CD4-positive, alpha-beta T cell treated with Interleukin-12 subunit alpha and Interleukin-12 subunit beta, for 1 hour (primary cell): ENCODE data around the gene ASTN2.

Experiments used
- DNase-seq: peaks from one replicate; pipeline ENCODE4 v3.0.0-alpha.2; 2020

ASTN2 gene

DNA sequence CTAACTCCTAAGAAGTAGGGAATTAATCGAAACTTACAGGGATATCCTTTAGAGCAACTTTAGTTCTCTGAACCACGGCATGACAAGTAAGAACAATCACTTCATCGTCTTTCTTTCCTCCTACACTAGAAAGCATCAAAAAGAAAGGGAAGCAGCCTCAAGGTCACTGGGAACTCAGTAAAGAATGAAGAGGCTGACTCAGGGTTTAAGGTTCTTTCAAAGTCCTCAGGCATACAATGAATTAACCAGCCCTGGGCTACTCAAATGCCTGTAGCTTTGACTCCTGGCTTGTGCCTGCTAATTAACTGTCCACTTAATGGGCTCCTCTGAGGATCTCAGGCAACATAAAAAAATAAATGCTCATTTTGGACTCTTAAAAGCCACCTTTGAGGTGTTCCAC lies 625.8 kb downstream of the ASTN2 start:
- DNase-seq: no peak

DNA sequence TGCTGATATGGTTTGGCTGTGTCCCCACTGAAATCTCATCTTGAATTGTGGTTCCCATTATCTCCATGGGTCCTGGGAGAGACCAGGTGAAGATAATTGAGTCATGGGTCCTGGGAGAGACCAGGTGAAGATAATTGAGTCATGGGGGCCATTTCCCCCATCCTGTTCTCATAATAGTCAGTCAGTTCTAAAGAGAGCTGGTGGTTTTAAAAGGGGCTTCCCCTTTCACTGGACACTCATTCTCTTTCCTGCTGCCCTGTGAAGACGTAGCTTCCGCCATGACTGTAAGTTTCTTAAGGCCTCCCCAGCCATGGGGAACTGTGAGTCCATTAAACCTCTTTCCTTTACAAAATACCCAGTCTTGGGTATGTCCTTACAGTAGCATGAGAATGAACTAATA lies 628.1 kb downstream of the ASTN2 start:
- DNase-seq: no peak

DNA sequence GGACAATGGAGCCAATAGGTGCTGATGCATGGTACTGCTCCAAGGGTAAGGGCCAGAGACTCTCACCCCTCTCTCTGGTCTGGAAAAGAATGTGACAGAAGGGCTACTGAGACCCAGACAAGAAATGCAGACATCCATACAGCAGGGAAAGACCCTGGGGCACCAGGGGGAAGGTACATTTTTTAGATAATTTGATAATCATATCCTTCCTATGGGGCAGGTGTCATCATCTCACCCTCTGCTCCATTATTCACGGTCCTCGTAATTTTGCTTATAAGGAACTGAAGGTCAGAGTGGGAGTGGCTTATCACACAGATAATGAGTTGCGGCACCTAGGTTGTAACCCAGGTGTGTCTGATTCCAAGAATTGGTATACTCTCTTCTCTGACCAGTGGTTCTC lies 637.7 kb downstream of the ASTN2 start:
- DNase-seq: no peak

DNA sequence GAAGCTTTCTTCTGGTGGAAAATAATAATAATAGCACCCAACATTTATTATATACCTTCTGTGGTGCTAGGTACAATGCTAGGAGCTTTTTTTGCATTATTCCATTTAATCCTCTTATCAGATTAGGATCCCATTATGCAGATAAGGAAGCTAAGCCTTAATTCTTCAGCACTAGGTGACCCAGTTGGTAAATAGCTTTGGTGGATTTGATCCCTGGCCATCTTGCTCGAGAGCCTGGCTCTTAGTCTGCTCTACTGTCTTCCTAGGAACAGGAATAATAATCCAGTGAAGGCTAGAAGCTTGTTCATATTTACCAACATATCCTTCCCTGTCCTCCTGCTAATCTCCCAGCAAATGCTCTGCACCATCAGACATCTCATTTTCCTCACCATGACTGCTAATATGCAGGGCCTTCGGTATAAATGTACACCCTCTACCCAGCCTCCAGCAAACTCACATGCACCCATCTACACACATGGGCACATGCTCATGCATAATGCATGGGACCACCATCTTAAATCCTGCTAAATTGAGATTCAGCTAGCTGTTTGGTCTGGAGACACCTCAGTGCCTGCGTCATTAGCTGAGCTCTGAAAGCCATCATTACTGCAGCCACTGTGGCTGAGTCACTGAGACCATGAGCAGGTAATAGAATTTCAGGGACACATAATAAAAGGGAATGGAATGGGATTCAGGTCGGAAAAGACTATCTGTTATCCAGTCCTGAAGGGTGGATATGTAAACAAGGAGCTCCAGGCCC lies 640.3 kb downstream of the ASTN2 start:
- DNase-seq: no peak

DNA sequence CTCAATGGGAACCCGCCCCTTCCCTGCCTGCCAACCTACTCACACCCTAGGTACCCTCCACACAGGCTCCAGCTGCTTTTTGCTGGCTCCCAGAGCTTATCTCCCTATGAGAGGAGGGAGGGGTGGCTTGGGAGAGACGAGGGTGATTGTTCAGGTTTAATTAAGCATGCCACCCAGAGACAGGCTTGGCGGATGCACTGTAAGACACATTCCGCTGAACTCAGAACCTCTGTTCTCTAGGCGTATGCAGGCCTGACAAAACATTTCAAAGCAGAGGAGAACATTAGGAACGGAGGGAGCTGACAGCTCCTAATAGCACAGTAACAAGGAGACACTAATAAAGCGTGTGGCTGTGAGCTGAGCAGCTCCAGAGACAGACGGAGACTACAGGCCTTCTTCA lies 647.6 kb downstream of the ASTN2 start:
- DNase-seq: no peak

DNA sequence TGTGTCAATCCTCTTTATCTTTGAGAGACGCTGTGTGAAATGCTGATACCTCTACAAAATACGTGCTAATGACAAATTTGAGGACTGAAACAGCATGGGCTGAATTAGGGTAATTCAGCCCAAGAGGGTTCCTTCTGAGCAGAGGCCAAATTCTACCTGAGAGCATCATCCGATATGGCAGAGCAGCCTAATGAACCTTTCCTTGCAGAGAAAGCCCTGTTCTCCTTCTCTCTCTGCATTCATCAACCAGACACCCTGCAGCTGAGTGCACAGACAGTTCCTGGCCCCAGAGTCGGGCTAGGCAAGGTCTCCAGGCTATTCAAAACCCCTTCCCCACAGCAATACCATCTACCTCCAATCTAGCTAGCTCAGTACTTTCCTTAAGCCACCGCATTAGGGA lies 649.8 kb downstream of the ASTN2 start:
- no peak for DNase-seq

DNA sequence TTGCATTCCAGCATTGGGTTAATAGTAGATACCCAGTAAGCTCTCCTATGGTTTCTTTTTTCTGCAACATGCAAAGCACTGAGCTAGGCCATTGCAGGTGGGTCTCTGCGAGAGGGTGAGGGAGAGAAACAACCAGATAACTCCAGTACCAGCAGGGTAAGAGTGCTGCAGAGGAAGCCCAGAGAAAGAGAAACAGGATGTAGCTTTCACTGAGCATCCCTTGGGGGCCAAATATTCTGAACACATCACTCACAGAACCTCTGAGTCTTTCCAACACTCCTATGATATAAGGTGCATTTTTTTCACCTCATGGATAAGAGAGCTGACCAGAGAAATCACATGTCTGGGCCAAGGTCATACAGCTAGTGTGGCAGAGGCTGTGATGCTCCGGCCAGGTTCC lies 651.1 kb downstream of the ASTN2 start:
- no peak for DNase-seq

DNA sequence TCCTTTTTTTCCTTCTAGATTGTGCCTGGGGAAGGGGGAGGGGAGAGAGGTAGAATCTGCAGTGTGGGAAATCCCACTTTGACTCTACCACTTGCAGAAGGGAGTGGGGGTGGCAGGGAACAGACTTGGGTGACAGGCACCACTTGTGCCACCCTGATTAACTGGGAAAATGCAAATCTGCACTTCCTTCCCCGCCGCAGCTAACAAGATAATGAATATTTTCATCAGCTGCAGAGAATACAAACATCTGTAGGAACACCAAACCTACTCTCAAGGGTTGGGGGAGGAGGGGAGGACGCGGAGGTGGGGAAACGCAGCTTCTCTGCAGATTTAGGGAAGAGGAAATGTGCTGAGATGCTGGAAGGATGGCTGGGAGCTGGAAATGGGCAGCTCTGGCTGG lies 654.2 kb downstream of the ASTN2 start:
- DNase-seq: no peak

DNA sequence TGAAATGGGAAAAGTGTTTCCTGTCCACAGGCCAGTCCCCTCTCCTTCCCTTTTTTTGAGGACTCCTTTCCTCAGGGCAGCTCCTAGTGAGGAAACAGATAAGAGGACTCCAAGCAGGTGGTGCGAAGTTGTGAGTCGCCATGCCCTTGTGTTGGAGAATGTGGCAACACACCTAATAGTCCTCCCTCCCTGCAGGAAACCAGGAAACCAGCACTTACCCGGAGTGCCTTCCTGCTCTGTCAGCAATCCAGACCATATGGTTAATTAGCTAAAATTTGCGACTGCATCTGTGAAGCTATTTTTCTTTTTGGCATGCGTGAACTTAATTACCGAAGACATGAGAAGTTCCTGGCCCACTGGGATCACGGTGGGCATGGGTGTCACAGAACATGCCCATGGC lies 657.8 kb downstream of the ASTN2 start:
- DNase-seq: no peak

DNA sequence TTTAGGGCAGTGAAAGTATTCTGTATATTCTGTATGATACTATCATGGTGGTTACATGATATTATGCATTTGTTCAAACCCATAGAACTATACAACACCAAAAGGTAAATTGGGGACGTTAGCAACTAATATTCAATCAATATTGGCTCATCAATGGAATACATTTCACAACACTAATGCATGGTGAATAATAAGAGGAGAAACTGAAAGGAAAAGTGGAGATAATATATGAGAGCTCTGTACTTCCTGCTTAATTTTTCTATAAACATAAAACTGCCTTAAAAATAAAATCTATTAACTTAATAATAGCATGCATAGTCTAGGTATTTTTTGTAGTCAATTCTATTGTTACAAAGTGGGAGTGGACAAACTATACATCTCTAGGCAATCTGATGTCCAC lies 661.5 kb downstream of the ASTN2 start:
- no peak for DNase-seq

DNA sequence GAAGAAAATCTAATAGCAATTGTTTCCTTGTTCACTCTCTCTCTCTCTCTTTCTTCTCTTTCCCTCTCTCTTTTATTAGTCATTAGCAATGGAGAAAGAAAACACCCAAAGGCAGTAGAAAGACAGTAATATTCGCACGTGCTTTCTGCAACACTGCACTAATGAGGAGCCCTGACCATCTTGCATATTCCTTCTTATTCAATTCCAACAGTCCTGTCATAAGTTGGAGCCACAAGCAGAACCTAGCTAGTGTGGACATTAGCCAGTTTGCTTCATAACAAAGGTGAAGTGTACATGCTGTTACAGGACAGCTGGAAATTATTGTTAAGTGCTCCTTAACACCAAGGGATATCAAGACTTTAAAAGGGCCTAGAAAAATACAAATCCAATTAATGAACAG lies 664.3 kb downstream of the ASTN2 start:
- no peak for DNase-seq

DNA sequence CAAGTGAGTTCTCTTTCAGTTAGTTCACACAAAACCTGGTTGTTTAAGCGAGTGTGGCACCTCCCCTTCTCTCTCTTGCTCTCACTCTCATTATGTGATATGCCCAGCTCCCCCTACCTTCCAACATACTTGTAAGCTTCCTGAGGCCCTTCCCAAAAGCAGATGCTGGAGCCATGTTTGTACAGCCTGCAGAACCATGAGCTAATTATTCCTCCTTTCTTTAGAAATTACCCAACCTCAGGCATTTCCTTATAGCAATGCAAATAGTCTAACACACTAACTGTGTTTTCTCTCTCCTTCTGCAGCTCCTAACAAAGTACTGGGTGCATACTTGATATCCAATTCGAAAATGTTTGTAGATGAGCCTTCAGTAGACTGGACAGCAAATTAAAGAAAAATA lies 665.1 kb downstream of the ASTN2 start:
- DNase-seq: no peak

DNA sequence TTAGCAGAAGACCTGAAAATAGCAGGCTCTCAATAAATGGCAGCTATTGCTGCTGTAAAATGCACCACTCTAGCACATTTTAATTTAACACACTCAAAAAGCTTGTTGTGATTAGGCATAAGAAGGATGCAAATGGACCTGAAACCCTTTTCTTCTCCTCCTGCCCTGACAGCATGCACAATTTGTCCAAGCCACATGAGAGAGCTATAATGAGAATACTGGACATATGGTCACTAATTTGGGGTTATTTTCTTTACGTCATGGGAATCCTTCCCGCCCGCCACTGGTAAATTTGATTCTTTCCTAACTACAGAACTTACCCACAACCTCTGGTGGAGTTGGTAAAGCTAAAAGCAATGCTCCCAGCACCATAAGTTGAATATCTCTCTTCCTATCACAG lies 665.7 kb downstream of the ASTN2 start:
- DNase-seq: no peak

DNA sequence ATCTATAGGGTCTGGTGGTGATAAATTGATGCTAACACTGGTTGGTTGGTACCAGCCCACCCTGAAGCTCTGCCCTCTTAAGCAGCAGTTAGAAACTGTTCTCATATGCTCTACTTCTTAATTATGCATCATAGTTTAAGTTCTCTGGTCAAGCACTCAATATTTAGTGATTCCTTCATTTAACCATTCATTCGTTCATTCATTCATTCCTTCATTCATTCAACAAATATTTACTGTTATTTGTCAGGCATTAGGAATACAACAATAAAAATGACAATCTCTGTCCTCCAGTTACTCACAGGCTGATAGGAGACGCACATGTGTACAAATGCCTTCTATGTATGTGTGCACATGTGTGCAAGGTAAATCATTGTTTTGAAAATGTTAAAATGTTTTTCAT lies 673.1 kb downstream of the ASTN2 start:
- DNase-seq: no peak

DNA sequence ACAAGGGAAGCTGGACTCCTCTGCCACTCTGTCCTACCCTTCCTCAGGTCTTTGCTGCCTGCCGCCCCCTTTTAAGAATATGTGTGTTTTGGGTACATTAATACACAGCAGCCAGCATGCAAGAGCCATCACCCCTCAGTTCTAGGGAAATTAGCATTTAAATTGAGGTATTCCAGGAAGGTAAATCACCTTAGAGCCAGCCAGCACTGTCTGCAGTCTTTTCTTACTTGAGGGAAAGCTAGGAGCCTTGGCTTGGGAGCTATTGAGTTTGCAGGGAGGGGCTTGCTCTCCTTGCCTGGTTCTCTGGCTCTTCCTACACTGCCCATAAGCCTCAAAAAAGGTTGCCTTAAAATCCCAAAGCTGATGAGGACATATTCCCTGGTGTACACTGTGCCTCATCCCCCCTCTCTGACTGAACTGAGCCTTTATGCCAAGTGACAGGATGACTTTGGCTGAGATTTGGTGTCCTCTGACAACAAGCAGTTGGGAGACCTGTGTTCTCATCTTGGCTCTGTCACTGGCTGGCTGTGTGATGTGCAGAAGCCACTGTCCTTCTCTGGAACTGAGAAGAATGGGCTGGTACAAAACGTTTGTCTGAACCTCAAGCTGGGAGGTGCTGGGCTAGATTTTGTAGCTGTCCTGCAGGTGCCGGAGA lies 673.6 kb downstream of the ASTN2 start:
- DNase-seq: no peak

DNA sequence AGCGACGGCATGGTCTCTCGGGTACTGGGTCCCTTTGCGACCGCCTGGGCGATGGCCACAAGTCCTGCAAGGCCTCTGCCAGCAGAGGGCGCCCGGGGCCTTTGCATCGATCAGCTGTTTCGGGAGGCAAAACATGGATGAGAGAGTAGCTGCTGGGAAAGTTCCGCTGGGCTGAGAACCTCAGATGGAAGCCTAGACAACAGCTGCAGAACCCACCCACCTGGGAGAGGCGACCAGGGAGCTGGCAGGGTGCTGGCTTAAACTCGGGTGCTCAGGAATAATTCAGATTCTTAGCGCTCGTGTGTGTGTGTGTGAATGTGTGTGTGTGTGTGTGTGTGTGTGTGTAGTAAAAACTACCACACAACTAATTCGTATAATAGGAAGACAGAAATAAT lies 677.7 kb downstream of the ASTN2 start:
- peak; percentile 36 for DNase-seq

DNA sequence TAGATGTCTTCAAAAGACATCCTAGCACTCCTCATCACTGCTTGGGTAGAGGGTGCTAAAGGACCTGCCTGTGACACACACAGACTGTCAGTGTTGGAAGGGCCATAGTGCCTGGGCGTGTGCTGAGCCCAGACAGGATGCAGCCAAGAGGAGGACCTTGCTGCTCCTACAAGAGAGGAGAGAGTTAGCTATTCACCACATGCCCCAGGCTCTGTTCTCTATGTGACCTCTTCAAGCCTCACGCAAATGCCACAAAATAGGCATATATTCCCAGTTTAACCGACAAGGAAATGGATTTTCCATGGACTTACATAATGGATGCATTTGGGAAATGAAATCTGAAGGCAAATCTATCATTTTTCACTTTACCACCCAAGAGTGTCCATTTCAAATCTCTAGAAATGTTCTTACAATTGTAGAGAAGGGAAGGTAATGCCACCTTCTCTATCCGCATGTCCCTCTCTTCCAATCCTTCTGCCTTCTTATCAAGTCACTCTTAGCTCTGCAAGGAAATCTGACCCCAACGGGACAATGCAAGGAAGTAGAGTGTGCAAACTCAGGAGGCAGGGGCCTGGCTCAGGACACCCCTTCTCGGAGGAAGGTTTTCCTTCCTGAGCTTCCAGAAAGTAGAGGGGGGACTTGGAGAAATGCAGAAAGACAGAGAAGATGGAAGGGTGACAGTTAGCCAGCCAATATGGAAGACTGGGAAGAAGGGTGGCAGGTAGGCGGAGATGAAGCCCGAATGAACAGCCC lies 678.3 kb downstream of the ASTN2 start:
- DNase-seq: no peak

DNA sequence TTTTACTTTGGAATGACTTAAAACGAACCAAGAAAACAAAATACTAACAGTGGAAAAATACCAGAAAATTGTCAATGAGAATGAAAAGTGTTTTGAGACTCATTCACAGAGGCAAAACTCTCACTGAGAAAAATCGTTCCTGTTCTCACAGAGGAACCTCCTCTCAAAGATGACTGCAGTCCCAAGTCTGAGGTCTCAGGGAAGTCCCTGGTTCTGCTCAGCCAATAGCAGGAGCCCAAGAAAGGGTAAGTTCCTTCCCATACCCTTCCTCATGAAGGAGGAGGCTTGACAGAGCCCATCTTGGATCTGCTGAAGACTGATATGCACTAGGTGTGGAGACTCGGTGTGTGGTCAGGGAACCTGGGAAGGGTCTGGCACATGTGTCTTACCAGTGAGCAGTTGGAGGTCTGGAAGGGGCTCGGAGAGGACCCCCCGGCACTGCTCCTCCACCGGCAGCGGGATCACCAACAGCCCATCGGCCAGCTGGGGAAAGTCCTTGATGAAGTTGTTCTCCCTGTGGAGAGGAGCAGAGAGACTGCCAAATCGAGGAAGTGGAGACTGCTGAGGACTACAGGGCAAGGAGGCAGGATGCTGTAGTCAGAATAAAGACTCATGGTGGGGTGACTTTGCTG lies 681.7 kb downstream of the ASTN2 start:
- no peak for DNase-seq

DNA sequence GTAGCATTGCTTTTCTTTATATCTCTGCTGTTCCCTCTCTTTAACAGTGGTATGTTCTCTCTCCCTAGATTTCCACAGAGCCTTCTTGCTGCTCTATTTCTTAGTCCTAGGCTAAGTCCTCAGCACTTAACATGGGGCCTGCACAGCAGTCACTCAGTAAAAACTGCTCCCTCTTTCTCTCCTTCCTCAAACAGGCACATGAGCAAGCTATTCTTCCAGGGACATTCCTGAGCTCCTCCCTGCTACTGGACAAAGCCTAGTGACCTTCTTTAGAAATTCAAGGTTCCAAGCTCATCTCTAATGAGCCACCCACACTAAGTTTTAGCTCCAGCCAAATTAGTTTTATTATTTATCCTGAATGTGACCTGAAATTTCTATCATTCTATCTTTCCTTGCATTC lies 688.3 kb downstream of the ASTN2 start:
- no peak for DNase-seq

DNA sequence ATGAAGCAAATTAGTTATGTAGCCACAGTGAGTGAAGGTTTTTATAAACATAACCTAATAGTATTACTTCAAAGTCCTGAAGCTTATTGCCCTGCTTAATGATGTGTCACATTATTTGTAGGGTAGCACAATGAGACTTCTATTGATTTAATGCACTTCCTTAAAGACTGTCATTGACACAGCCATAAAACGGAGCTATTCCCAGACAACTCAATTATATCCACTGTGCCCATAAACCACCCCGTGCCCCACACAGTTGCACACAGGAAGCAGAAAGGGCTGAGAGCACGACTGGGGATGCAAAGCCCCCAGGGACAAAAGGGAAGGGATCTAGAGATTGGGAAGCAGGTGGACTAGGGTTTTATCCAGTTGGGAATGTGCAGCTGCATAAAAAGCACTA lies 690.7 kb downstream of the ASTN2 start:
- no peak for DNase-seq

DNA sequence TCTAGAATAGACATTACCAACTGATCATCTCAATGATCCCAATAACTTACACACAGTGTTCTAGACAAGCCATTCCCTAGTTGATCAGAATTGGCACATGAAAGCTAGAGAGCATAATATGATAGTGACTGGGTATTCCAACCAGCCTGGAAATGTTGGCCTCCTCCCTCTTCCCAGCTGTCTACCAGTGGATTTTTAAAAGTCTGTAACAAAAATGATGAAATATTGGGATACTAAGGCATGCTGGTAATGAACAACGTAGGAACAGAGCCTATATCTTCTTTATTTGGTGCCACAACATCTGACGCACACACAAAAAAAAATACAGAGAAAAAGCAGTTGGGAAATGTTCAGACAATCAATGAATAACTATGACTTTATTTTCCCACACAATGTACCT lies 692.9 kb downstream of the ASTN2 start:
- DNase-seq: no peak

DNA sequence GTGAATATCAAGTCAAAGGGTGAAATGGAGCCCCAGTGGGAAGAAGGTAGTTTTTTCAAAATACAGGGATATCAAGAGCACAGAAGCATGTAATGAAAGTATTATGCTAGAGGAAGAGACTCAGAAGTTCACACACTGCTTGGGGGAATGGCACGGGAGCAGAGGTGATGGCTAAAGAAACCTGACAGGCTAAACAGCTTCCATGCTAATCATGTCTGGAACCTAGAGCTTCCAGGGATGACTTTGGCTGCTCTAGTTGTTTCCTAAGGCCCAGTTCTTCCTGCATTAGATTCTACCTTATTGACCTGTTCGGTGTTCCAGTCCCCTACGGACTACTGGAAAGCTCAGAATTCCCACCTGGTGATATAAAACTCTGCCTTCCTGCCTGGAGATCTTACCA lies 693.4 kb downstream of the ASTN2 start:
- no peak for DNase-seq

DNA sequence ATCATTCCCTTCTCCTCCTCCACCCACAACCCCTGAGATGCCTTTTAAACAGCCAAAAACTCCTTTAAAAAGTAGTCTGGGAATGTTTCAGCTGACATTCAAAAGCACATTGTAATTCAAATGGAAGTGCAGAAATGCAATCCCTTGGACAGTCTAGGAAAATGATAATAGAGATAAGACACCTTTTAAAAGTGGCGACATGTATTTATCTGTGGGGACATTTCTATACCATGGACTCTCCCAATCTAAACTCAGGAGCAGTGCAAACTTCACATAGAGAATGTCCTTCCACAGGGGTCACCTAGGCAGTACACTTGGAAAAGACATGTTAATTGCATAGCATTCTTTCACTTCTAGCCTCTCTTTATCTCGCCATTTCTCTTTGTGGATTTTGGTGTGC lies 694.7 kb downstream of the ASTN2 start:
- no peak for DNase-seq

DNA sequence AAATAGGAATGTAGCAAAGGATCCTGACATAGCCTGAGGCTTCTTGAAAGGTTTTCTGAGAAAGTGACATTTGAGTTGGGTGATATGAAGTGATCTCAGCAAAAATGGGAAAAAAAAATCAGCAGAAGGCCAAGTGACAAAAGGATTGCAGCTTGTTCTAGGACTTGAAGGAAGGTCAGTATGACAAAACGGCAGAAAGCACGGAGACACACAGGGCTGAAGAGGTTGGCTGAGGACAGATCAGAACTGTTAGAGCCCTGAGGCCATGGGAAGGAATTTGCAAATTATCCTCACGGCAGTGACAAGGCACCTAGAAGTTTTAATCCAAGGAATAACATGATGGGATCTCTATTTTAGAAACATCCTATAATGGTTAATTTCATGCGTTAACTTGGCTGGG lies 696.7 kb downstream of the ASTN2 start:
- no peak for DNase-seq
